SK-N-MC (cell line): Measurements from ENCODE around the gene GJB5.

Source experiments
- EZH2 ChIP-seq: fragments of 200-600 bp; sonication (generic); IDR thresholded peaks from one replicate; pipeline ENCODE4 v1.6.1; 2017; ENCODE audit warnings: antibody characterized with exemption
- POLR2AphosphoS5 ChIP-seq: IDR thresholded peaks from 2 replicates; pipeline ENCODE4 v1.6.1; 2012; ENCODE audit warnings: mild to moderate bottlenecking, low read depth, low read length, borderline replicate concordance

DNA sequence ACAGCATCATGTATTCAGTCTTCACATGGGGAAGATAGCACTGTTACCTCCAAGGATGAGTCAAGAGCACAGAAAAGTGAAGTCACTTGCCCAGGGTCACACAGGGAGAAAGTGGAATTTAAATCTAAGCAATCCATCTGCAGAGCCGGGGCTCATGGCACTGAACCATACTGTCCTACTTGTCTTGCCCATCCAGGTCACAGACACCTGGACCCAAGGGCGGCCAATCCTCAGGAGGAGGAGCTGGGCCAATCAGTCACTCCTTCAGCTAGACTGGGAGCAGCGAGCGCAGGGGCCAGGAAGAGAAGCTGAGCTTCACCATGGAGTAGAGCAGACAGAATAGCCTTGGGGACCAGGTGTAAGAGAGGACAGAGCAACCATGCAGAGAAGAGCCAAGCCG, 9.2 kb upstream of the GJB5 start:
- no peak for TF ChIP-seq POLR2AphosphoS5
- TF ChIP-seq EZH2 = no peak
